HG03025 (cell line): ENCODE data around the gene PARP15.
"Not testable (repeated sequence)": the region's sequence is repeated elsewhere in the genome, so short reads cannot be mapped to it uniquely, and the experiment has no call there.

Experiments used
- ATAC-seq: cut with Tn5 transposase; IDR thresholded peaks from one replicate; pipeline ENCODE4 v1.9.1; 2021; ENCODE audit warnings: mild to moderate bottlenecking, moderate library complexity; ENCODE audit not compliant: unreplicated experiment, low FRiP score

PARP15 gene

DNA sequence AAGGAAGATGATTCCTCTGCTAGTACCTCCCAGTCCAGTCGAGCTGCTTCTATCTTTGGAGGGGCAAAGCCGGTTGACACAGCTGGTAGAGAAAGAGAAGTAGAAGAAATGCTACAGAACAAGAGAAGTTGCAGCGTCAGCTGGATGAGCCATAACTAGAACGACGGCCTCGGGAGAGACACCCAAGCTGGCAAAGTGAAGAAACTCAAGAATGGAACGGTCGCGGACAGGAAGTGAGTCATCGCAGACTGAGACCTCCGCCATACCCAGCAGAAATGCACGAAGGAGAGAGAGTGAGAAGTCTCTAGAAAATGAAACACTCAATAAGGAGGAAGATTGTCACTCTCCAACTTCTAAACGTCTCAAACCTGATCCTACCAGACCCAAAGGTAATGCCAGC lies 84.2 kb downstream of the PARP15 start:
- no peak for ATAC-seq

- ATAC-seq: no peak
These were observed 85.1 kb downstream of the PARP15 start for GRCh38 chr3:122662505-122662904.

DNA sequence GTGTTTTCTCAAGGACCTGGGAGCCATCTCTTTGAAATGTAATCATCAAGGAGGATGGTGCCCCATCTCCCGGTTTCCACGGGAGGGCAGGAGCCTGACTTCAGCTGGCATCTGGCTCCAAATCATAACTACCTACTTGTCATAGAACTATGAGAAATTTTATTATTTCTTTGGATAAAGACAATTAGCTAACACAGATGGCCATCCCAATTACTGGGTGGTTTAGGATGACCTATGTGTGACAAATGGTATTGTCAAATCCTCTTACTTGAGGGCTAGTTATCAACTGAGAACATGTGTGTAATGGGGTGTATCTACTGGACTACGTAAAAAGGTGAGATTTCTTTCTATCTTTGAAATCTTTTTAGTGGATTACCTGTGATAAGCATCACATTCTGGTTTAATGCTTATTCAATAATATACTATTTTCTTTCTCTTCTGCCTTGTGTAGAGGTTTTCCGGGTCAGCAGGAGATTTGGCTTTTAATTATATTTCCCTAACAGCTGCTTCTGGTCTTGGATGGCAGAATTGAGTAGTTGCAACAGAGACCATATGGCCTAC lies 87.9 kb downstream of the PARP15 start:
- ATAC-seq: no peak

GRCh38 chr3:122665881-122666280 lies 88.4 kb downstream of the PARP15 start:
- ATAC-seq: no peak

- peak; percentile 69 for ATAC-seq
These were observed 91.7 kb downstream of the PARP15 start for GRCh38 chr3:122668930-122669730.

GRCh38 chr3:122671553-122671952 lies 94.1 kb downstream of the PARP15 start:
- ATAC-seq: no peak

- no peak for ATAC-seq
These were observed 96.9 kb downstream of the PARP15 start for GRCh38 chr3:122674339-122674738.

DNA sequence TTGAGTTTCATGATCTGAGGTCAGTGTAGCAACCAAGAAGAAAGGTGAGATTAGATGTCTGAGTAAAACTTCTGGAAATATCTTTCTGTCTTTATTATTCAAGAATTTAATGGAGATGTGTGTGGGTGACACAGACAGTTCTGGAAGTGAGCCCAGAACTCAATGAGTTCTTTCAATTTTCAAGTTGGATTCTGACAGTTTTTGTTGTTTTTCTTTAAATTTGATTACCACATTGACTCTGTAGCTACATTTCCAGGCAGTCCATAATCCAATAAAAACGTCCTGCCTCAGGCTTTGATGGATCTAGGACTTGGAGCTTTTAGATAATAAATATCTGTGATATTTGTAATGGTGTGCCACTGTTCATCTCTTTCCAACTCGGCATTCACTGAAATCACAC lies 99.3 kb downstream of the PARP15 start:
- ATAC-seq: no peak

- no peak for ATAC-seq
These were observed 99.8 kb downstream of the PARP15 start for GRCh38 chr3:122677216-122677615.

- no peak for ATAC-seq
These were observed 101.1 kb downstream of the PARP15 start for GRCh38 chr3:122678506-122678905.

DNA sequence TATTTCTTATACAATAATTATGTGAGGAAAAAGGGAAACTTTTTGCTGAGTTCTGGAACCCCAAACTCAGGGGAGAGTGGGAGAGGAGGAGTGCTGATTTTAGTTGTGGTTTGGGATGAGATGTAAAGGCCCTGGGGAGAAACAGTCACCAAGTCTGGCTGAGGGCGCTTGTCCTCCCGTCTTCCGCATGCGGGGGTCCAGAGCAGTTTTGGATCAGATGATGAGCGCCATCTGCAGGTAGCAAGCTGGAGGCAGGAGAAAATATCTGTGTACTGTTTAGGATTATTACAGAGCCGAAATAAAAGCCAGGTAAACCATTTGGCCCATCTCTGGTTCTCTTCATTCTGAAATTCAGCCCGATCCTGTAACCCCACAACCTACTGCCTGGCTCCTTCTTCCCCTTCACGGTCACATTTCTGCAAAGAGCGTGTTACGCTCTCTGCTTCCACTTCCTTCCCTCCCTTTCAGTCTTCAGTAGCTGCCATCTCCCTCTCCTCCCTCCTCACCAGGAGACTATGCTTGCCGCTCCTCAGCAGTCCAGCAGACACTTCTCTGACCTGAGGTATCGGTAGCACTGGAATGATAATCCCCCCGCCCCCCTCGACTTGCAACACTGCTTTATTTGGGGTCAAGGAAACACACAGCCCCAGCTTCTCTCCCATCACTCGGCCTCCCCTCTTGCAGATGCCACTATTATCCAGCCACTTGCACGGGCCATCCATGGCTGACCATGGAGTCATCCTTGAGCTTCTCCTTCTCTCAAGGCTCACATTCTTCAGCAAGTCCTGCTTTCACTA lies 101.8 kb downstream of the PARP15 start:
- peak; percentile 31 for ATAC-seq

- no peak for ATAC-seq
These were observed 102.5 kb downstream of the PARP15 start for GRCh38 chr3:122679882-122680474.

DNA sequence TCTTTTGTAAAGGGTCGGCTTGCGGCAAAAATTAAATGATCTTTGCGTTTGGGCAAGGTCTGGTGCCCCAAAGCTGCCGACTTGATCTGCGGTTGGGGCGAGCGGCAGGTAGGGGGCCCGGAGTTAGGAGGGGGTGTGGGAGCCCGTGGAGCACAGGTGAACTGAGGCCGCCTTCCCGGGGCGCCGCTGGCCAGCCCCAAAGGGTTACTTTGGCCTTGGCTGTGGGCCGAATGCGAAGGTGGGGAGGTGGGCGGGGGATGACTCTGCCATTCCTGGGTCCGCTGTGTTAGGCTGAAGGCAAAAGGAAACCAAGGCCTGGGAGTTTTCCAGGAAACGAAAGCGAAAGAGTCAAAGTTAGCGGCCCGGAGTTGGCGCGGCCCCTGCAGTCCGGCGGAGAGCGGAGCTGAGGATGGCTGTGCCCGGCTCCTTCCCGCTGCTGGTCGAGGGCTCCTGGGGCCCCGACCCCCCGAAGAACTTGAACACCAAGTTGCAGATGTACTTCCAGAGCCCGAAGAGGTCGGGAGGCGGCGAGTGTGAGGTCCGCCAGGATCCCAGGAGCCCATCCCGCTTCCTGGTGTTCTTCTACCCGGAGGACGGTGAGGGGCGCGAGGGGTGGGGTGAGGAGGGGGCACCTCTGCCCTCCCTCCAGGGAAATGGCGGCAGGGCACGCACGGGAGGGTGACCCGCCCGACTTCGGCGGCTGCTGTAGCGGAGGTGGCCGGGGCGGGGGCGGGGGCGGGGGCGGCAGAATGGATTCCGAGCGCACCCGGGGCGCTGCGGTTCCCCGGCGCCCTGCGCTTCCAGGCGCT lies 103.2 kb downstream of the PARP15 start, which contains the start of gene PARP14:
TSS of gene PARP14 (plus strand) at position 365 of the 809 bp plus-strand sequence. CDS start at position 410, 45 bp downstream.
- no peak for ATAC-seq

DNA sequence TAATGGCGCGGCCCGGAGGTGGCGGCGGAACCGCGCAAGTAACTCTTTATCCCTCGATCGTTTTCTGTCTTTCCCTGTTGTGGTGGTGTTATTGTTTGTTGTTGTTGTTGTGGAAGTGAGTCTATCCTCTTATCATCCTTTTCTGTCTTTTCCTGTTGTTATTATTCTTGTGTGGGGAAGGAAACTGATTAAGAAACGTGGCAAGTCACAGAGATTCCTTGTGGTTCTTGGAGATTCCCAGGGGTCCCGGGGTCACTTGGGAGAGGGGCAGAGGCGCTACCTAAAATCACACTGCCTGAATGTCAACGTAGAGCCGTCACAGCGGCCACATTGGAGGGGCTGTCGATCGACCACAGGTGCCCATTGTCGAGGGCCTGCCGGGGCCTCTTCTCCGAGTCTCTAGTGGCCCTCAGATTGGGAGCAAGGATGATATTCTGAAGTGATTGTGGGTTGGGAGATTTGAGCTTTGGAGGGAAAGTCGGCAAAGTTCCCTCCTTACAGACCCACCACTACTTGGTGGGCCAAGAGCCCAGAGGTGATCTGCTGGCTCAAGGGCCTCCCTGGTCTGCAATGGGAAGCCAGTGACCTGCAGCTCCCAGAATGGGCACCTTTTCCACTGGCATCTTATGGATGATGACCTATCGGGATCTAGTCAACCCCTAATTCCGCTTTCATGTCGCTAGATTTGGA lies 104.0 kb downstream of the PARP15 start:
- ATAC-seq: no peak

- ATAC-seq: no peak
These were observed 104.5 kb downstream of the PARP15 start for GRCh38 chr3:122681974-122682409.

GRCh38 chr3:122682778-122683411 lies 105.4 kb downstream of the PARP15 start:
- not testable (repeated sequence) for ATAC-seq

GRCh38 chr3:122687298-122687697 lies 109.8 kb downstream of the PARP15 start:
- ATAC-seq: no peak
